HG03565 (cell line): ENCODE results near the gene APOO.
"Not testable (repeated sequence)": the region's sequence is repeated elsewhere in the genome, so short reads cannot be mapped to it uniquely, and the experiment has no call there.

ENCODE experiments used
- ATAC-seq: cut with Tn5 transposase; IDR thresholded peaks from one replicate; pipeline ENCODE4 v1.9.1; 2021; ENCODE audit warnings: mild to moderate bottlenecking, moderate library complexity; ENCODE audit not compliant: unreplicated experiment

The APOO gene

DNA sequence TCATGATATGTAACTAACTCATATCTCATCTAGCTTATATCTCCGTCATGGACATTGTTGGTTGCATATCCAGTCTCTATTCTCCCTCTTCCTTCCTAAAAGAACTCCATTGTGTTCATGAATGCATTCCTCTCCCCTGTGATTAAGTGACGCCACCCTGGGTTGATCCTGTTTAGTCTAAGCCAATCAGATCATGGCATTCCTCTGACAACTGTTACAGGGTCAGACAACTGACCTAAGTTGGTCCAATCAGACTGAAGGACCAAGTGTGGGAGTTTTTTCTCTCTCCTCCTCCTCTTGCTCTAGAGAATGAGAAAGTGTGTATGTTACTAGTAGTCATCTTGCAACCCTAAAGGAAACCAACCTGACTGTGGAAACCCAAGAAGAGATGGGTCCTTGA is 3.6 kb downstream of the APOO start:
- no peak for ATAC-seq

GRCh38 chrX:23902419-23902818 is 5.3 kb downstream of the APOO start:
- ATAC-seq, result no peak

- ATAC-seq, result peak; percentile 56
These were observed 5.9 kb downstream of the APOO start for GRCh38 chrX:23901805-23902204.

DNA sequence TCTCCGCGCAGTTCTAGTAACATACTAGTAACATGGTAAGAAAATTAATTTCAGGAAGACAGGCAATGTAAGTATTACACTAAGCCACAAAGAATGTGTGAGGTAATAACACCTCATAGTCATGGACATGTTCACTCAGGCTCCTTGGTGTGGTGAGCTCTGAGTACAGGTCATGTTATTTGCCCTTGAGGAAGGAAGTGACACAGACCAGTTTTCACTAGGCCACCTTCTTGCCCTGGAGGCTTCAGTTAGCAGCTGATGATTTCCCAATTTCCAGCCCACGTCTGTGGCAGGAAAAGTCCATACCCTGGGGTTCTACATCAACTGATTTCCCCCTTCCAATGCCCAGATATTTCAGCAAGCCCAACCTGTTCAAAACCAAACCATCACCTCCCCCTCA is 6.7 kb downstream of the APOO start:
- ATAC-seq, result no peak

DNA sequence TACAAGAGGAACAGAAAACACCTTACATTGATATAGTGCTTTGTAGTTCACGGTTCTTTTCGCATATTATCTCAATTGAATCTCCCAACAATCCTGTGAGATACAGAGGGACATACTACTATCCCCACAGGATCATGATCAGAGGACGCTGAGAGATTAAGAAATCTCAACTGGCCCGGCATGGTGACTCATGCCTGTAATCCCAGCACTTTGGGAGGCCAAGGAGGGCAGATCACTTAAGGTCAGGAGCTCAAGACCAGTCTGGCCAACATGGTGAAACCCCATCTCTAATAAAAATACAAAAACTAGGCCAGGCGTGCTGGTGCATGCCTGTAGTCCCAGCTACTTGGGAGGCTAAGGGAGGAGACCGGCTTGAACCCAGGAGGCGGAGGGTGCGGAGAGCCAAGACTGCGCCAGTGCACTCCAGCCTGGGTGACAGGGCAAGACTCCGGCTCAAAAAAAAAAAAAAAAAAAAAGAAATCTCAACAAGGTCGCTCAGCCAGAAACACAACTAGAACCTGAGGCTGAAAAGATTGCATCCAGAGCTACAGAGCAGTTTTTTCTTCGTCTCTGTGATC is 7.4 kb downstream of the APOO start:
- no peak for ATAC-seq

DNA sequence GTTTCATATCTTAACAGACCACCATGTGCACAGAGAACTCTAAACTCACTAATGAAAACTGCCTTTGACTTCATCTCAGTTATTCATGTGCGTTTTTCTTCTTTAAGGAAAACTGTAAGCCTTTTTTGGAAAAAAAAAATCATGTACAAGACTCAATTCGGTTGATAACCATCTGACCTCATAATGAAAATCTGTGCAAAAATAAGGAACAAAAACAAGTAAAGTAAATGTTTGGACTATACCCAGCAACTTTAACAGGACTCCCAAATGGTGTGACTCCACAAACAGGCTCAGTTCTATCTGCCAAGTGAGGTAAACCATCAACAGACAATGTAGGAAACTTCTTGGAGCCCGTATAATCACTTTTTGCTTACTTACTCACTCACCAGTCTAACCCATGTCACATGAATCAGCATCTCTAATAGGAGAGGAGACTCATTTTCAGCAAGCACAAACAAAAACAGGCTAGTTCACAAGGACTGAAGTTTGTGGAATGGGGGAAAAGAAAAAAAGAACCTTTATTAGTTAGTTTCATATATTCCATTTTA is 9.3 kb downstream of the APOO start:
- ATAC-seq, result no peak

DNA sequence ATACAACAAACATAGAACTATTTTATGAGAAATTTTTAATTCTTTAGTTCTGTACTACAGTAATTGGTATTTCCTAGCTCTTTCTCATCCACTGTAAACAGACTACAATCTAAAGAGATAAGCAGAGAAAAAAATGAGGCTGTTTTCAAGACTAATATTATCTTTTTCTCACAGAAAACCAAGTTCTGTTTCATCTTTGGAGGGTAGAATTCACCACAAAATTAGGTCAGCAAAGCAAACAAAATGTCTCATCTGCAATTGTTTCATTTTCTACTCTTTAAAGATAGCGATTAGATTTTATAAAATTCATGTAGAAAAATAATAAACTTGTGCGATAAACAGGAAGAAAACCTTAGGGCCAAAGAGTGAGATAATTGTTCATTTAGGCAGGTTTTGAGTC is 10.8 kb downstream of the APOO start:
- ATAC-seq, result no peak

DNA sequence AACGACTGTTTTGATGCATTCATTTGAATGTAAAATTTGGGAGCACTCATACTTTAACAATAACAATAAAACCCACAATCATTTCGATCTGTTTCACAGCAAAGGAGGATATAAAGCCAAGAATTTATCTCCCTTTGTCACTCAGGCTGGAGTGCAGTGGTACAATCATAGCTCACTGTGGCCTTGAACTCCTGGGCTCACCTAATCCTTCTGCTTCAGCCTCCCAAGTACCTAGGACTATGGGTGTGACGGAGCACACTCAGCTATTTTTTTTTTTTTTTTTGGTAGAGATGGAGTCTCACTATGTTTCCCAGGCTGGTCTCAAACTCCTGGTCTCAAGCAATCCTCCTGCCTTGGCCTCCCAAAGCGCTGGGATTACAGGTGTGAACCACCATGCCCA is 11.2 kb downstream of the APOO start:
- not testable (repeated sequence) for ATAC-seq

- ATAC-seq, result not testable (repeated sequence)
These were observed 12.7 kb downstream of the APOO start for GRCh38 chrX:23894993-23895392.

GRCh38 chrX:23890933-23891332 is 16.8 kb downstream of the APOO start:
- ATAC-seq, result no peak

DNA sequence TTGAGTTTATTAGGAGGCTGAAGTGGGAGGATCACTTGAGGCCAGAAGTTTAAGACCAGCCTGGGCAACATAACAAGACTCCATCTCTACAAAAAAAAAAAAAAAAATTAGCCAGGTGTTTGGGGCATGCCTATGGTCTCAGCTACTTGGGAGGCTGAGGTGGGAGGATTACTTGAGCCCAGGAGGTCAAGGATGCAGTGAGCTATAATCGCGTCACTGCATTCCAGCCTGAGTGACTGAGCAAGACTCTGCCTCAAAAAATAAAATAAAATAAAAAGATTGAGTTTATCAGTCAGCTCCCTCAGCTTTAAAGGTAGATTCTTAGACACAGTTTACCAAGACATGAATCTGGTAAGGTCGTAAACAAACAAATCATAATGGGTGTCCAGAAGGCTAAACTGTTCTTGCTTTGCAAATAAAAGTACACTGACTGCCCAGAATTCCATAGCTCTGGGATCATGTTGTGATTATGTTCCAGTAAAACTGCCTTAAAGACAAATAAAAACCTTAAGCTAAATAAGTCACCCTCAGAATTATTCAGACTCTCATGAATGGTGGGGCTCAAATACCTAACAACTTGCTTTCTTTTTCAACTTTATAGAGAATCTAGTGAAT is 18.7 kb downstream of the APOO start:
- no peak for ATAC-seq

DNA sequence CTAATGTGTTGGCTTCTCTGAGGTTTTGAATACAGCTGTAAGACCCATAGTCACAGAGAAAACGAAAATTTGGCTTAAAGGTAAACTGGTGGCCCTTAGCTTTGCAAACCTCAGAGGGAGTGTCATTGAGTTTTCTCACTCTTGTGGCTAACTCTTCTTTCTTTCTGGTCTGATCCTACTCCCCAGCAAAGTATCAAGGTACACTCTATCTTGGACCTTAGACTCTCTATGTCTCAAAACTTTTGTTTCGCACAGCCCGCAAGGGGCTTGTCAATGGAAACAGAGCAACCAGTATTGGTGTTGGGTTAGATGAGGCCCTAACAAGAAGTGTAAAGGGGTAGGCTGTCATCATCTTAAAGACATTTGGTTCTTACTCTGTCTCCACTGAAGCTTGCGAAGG is 19.8 kb downstream of the APOO start:
- ATAC-seq, result no peak

DNA sequence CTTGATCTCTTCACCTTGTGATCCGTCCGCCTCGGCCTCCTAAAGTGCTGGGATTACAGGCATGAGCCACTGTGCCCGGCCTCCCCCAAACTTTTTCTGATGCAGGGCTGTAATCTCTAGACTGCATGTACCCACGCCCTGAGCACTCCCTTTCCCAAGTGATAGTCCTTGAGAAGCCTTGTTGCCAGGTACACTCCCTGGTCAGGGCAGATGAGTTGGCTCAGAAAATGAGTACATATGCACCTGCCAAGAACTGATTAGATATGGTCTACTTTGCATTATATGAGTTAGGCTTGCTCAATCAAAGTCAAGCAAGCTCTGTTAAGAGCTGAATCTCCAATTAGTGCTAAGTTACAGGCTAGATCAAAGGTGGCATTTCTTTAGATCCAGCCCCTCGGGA is 20.3 kb downstream of the APOO start:
- no peak for ATAC-seq

- no peak for ATAC-seq
These were observed 21.9 kb downstream of the APOO start for GRCh38 chrX:23885803-23886202.

DNA sequence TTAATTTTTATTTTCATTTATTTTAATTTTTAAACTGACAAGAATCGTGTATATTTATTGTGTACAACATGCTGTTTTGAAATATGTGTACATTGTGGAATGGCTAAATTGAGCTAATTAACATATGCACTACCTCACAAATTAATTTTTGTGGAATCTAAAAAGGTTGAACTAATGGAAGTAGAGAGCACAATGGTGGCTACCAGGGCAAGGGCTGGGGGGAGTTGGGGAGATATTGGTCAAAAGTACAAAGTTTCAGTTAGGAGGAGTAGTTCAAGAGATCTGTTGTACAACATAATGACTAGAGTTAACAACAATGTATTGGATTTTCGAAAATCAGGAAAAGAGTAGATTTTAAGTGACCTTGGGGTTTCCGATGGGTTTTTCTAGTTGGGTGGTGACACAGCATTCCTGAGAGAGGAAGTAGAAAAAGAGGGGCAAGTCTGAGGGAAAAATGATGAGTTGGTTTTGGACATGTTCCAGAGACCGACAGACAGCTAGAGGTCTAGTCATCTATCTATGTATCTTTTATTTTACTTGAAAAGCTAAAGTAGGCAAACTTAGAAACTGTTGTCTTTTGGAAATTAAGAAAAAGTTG is 23.2 kb downstream of the APOO start:
- ATAC-seq, result no peak

GRCh38 chrX:23883737-23884354 is 23.9 kb downstream of the APOO start:
- ATAC-seq, result no peak

DNA sequence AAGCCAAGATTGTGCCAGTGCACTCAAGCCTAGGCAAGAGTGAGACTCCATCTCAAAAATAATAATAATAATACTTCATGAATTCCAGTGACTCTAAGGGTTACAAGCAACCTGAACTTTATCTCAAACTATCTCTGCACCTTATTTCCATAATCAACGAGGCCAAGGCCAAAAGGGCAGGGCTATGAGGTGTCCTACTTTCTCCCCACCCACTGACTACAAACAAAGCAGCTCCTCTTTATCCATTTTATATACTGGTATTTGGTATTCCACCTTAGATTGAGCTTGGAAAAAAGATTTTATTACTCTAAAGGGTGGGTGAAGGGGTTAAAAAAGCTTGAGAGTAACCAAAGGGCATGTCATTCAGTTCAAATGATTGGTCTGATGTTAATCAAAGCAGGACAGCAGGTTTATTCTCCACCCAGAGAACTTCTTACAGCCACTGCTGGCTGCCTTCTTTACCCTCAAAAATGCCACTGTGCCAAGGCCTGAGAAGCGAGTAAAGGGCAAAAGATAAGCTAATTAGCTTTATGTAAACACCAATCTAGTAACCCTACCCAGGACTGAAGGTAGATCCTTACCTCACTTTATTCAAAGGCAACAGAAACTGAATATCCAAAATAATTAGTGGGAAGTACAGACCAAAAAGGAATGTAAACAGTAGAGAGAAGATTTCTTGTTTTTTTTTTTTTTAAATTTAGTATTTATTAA is 28.2 kb downstream of the APOO start:
- ATAC-seq, result no peak

DNA sequence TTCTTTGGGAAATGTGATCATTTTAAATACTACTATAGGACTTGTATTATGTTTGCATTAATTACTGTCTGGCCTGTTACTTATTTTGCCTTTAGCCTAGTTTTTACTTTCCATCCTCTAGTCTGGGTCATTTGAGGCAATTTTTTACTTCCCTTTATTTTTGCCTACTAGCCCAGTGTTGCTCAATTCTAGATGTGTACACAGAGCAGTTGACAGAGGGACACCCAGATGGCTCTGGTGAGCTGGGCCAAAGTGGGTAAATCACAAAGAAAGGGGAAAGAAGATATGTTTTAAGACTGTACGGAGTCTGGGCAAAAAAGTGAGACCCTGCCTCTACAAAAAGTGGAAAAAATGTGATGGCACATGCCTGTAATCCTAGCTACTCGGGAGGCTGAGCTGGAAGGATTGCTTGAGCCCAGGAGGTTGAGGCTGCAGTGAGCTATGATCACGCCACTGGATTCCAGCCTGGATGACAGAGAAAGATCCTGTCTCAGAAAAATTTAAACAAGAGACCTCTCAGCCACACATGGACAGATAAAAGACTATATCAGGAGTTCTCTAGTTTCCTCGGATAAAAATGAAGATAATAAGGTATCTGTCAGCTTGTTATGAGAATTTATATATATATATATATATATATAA is 35.7 kb downstream of the APOO start:
- no peak for ATAC-seq

DNA sequence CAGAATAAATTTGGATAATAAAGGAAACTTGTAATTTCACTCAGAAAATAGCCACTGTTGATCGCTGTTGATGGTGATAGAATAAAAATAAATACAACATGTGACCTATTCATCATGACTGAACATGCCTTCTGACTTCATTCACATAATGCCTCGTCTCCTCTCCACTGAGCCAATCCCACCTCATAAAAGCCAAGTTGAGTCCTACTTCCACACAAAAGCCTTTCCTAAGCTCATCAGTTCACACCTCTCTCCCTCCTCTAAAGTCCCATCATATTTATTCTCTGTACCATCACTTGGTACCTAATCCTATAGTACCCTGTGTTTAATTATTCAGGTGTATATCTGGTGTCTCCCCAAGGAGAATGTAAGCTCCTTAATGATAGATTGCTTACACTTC is 37.7 kb downstream of the APOO start:
- no peak for ATAC-seq

DNA sequence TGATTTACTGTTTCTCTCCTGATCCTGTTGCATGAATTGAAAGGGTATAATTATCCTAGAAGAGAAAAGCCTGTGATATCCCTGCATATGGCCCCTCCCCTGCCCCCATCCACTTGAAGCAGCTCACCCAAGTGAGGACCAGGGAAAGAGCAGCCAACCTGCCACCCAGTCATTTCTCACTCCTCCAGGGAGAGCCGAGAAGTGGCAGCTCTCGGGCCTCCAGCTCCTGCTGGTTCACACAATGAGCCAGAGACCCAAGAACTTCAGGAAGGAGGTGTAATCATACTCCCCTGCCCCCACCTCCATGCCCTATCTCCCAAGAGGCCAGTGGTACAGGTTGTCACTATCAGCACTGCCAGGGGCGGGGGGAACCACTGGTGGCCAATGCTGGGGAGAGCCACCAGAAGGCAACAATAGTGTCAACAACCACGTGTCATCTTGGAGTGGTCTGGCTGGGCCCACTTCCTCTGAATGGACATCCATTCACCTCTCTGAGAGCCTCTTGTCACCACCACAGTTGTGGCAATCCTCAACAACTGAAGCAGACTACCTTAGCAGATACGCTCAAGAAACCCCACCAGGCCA is 42.9 kb downstream of the APOO start:
- no peak for ATAC-seq

- ATAC-seq, result not testable (repeated sequence)
These were observed 45.8 kb downstream of the APOO start for GRCh38 chrX:23861952-23862351.
